ENCODE results near the gene BACE2. TPM values are rescaled to one million over a fixed set of nuclear protein-coding genes. Genes with fewer than 3 reads are reported as not detected.
"Not testable (repeated sequence)": the region's sequence is repeated elsewhere in the genome, so short reads cannot be mapped to it uniquely, and the experiment has no call there.

Gene BACE2
- total RNA-seq, 1 experiment from 2014 or later: 26.5 TPM

- not testable (repeated sequence) for DNase-seq (ENCODE audit: low spot score)
Observed at GRCh38 chr21:41238081-41238796, 70.3 kb downstream of the BACE2 start.

GRCh38 chr21:41240040-41240439 lies 72.1 kb downstream of the BACE2 start:
- no peak for DNase-seq (ENCODE audit: low spot score)

- no peak for DNase-seq (ENCODE audit: low spot score)
Observed at GRCh38 chr21:41241341-41241740, 73.4 kb downstream of the BACE2 start.

- no peak for DNase-seq (ENCODE audit: low spot score)
Observed at GRCh38 chr21:41242238-41242829, 74.4 kb downstream of the BACE2 start.

- DNase-seq (ENCODE audit: low spot score): no peak
Observed at GRCh38 chr21:41243107-41243506, 75.1 kb downstream of the BACE2 start.

GRCh38 chr21:41244266-41244880 lies 76.4 kb downstream of the BACE2 start:
- not testable (repeated sequence) for DNase-seq (ENCODE audit: low spot score)

- no peak for DNase-seq (ENCODE audit: low spot score)
Observed at GRCh38 chr21:41245509-41246135, 77.7 kb downstream of the BACE2 start.

GRCh38 chr21:41246808-41247207 lies 78.8 kb downstream of the BACE2 start:
- no peak for DNase-seq (ENCODE audit: low spot score)

GRCh38 chr21:41247561-41248545 lies 79.9 kb downstream of the BACE2 start:
- DNase-seq (ENCODE audit: low spot score): peak; percentile 45

- DNase-seq (ENCODE audit: low spot score): no peak
Observed at GRCh38 chr21:41249476-41249875, 81.5 kb downstream of the BACE2 start.

GRCh38 chr21:41250519-41250918 lies 82.6 kb downstream of the BACE2 start:
- DNase-seq (ENCODE audit: low spot score): no peak

- peak; percentile 35 for DNase-seq (ENCODE audit: low spot score)
Observed at GRCh38 chr21:41251961-41252642, 84.1 kb downstream of the BACE2 start.

- no peak for DNase-seq (ENCODE audit: low spot score)
Observed at GRCh38 chr21:41254090-41254700, 86.2 kb downstream of the BACE2 start.

GRCh38 chr21:41255190-41255589 lies 87.2 kb downstream of the BACE2 start:
- DNase-seq (ENCODE audit: low spot score): no peak

- DNase-seq (ENCODE audit: low spot score): not testable (repeated sequence)
Observed at GRCh38 chr21:41256231-41256630, 88.3 kb downstream of the BACE2 start.

GRCh38 chr21:41256771-41257702 lies 89.1 kb downstream of the BACE2 start:
- no peak for DNase-seq (ENCODE audit: low spot score)

- DNase-seq (ENCODE audit: low spot score): peak; percentile 10
Observed at GRCh38 chr21:41258617-41259016, 90.7 kb downstream of the BACE2 start.

GRCh38 chr21:41260428-41260827 lies 92.5 kb downstream of the BACE2 start:
- DNase-seq (ENCODE audit: low spot score): no peak

GRCh38 chr21:41267346-41267745 lies 99.4 kb downstream of the BACE2 start:
- DNase-seq (ENCODE audit: low spot score): no peak

Data from HT-29 (cell line).